Esophagus muscularis mucosa (tissue), 4 donors: ENCODE results near the gene TRIM33. TPM values are rescaled to one million over a fixed set of nuclear protein-coding genes. Genes with fewer than 3 reads are reported as not detected.

ENCODE experiments used
- DNase-seq: peaks from one replicate; pipeline ENCODE4 v3.0.0-alpha.2; 2017; ENCODE audit errors: extremely low spot score
- H3K27ac ChIP-seq, 4 donors: fragments of 200-600 bp; sonication (generic); replicated peaks in 1 of 4; 1 replicate in 3 of 4; 2 replicates in 1 of 4; pipeline ENCODE4 v1.5.1; 2016 to 2019; ENCODE audit warnings: mild to moderate bottlenecking in 1 of 4
- H3K27me3 ChIP-seq, 4 donors: fragments of 200-600 bp; sonication (generic); one replicate each; pipeline versions ENCODE4 v1.5.1 to v1.6.0; 2016 to 2019
- H3K36me3 ChIP-seq, 4 donors: fragments of 200-600 bp; sonication (generic); one replicate each; pipeline ENCODE4 v1.5.1; 2016 to 2019
- H3K4me1 ChIP-seq, 4 donors: fragments of 200-600 bp; sonication (generic); one replicate each; pipeline ENCODE4 v1.5.1; 2016 to 2019
- H3K4me3 ChIP-seq, 4 donors: fragments of 200-600 bp; sonication (generic); 1 replicate in 2 of 4; 2 replicates in 2 of 4; pipeline ENCODE4 v1.5.1; 2016 to 2019; ENCODE audit warnings: mild to moderate bottlenecking in 4 of 4, moderate library complexity in 1 of 4
- H3K9me3 ChIP-seq, 4 donors: fragments of 200-600 bp; sonication (generic); 1 replicate in 3 of 4; 2 replicates in 1 of 4; pipeline ENCODE4 v1.5.1; 2016 to 2019
- EP300 ChIP-seq: sonication (generic); formaldehyde crosslinking; IDR thresholded peaks from one replicate; pipeline ENCODE4 v1.6.1; 2017; ENCODE audit warnings: antibody characterized with exemption
- POLR2A ChIP-seq: fragments of 450-650 bp; IDR thresholded peaks from one replicate; pipeline ENCODE4 v1.6.1; 2017; ENCODE audit warnings: antibody characterized with exemption, moderate library complexity, mild to moderate bottlenecking, low read depth
- POLR2AphosphoS5 ChIP-seq, 2 donors: sonication (generic); formaldehyde crosslinking; IDR thresholded peaks; one replicate each; pipeline ENCODE4 v1.6.1; 2017; ENCODE audit warnings: antibody characterized with exemption in 2 of 2
- WGBS: methylation state at CpG from one replicate; pipeline ENCODE4 v1.1.5; 2018; 5-methylcytosine and 5-hydroxymethylcytosine counted together
- intact Hi-C: fragments of 100-400 bp; cut with DNase I; formaldehyde crosslinking; loops from one replicate; pipeline ENCODE4 v1.15.1; 2023
- total RNA-seq, 4 donors: library from RNA; depleted of rRNA; stranded (reverse); fragments of >200 nt; gene quantifications; one replicate each; pipeline versions ENCODE4 v1.1.0 to v1.2.1, GENCODE V29; 2016
- TF ChIP-seq, protein P1 (sequence below), 3 experiments: fragments of 200-600 bp in 2 of 3; fragments of 450-650 bp in 1 of 3; sonication (generic) in 2 of 3; IDR thresholded peaks; one replicate each; pipeline ENCODE4 v1.5.1; 2017 to 2019; ENCODE audit warnings: antibody characterized with exemption in 3 of 3, mild to moderate bottlenecking in 2 of 3, moderate library complexity in 1 of 3

Gene TRIM33
- total RNA-seq, result 10 to 100 TPM; 28.0 to 36.6 (median 29.5) TPM

DNA sequence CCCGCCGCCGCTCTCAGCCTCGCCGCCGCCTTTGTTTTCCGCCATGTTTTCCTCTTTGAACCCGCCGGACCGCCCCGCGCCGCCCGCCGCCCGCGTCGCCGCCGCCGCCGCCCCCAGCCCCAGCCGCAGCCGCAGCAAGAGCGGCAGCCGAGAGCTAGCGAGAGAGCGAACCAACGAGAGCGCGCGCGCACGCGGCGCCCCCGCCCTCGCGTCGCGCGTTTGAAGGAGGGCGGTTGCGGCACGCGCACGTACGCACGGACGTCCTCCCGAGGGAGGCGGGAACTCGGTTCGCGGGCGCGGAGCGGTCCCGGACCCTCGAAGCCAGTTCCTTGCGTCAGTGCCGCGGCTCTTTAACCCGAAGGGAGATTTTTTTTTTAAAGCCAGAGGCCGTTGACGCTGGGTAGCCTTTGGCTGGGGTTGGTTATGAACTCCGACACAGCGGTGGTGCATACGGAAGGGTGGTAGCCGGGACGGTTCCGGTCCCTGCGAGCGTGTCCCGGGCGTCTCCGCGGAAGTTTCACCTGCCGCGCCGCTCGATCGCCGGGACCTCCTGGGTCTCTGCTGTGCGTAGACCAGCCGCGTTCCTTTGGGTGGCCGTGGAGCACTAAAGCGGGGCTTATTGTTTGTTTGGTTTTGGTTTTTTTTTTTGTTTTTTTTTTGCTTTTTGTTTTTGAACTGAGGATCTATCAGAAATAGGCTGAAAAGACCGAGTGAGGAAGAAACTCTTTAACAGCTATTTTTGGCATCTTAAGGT is at the start of gene TRIM33:
Gene TRIM33 (minus strand): TSS at position 172 of the 754 bp plus-strand sequence. CDS start 127 bp downstream, at position 45.
- H3K36me3 ChIP-seq, result no peaks in the 10 kb centered on the region
- no peaks in the 10 kb centered on the region for H3K27me3 ChIP-seq
- peak within 1 kb of the TSS; percentile 95 to 98 (median 98) for H3K27ac ChIP-seq
- 0% methylated on average over 30 of the region's 90 CpGs for WGBS
- TF ChIP-seq POLR2AphosphoS5 (IDR thresholded peaks at IDR 0.05) (peak; percentile 94 to 96), POLR2A (peak; percentile 54)
- TF ChIP-seq, protein P1, sequence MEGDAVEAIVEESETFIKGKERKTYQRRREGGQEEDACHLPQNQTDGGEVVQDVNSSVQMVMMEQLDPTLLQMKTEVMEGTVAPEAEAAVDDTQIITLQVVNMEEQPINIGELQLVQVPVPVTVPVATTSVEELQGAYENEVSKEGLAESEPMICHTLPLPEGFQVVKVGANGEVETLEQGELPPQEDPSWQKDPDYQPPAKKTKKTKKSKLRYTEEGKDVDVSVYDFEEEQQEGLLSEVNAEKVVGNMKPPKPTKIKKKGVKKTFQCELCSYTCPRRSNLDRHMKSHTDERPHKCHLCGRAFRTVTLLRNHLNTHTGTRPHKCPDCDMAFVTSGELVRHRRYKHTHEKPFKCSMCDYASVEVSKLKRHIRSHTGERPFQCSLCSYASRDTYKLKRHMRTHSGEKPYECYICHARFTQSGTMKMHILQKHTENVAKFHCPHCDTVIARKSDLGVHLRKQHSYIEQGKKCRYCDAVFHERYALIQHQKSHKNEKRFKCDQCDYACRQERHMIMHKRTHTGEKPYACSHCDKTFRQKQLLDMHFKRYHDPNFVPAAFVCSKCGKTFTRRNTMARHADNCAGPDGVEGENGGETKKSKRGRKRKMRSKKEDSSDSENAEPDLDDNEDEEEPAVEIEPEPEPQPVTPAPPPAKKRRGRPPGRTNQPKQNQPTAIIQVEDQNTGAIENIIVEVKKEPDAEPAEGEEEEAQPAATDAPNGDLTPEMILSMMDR (IDR thresholded peaks at IDR 0.05), result no peak
- intact Hi-C loops, result loop anchor here (5.0 kb wide), 4 partner anchors 66 to 206 kb away; partner anchors contain the start of gene NRAS
- peak within 1 kb of the TSS; percentile 81 to 100 (median 98) for H3K4me3 ChIP-seq
- DNase-seq, result peak; percentile 96
- H3K9me3 ChIP-seq, result no peaks in the 10 kb centered on the region
- H3K4me1 ChIP-seq, result peaks cover 18 to 46% (median 42%) of the 10 kb centered on the region in 4 donors

DNA sequence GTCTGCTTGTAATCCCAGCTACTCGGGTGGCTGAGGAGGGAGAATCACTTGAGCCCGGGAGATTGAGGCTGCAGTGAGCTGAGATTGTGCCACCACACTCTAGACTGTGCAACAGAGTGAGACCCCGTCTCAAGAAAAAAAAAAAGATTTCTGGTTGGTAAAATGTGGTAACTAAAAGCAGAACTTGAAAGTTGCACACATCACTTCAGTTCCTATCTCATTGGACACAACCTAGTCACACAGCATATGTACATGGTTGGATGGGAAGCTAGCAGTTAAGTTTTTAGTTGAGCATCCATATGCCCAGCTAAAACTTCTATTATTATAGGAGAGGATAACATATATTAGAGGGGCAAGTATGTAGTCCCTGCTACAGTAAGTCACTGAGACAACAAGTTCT is 48.4 kb upstream of the TRIM33 start:
- intact Hi-C loops, result no loop called here
- no peaks in the 10 kb centered on the region for H3K4me1 ChIP-seq

DNA sequence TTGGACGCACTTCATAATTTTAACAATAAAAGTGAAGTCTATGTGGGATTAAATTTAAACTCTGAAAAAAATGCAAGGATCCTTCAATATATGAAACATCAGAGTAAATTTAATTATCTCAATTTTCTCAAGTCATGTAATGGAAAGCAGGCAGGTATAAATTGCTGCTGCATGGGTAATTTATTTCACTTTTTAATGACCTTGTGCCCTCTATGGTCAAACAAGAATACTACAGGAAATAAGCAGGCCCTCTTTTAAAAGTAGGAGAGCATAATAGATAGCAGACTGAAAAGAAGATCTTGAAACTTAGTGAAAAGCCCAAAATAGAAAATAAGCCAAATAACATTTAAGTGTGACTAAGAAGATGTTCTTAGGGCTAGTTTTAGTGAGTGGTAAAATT is 47.5 kb upstream of the TRIM33 start:
- Histone ChIP-seq H3K27ac (no peak overlapping the region), H3K4me1 (no peaks in the 10 kb centered on the region), H3K36me3 (no peaks in the 10 kb centered on the region), H3K27me3 (no peaks in the 10 kb centered on the region), H3K4me3 (no peak overlapping the region), H3K9me3 (no peaks in the 10 kb centered on the region)
- DNase-seq, result no peak
- intact Hi-C loops, result no loop called here
- TF ChIP-seq POLR2AphosphoS5 (IDR thresholded peaks at IDR 0.05) (no peak), EP300 (no peak), POLR2A (no peak)
- TF ChIP-seq, protein P1 (IDR thresholded peaks at IDR 0.05), result peak; percentile 9 to 26 (median 11)
- 56% methylated on average over 1 of the region's 1 CpG for WGBS

More for the DNA sequence above, 48.4 kb upstream of the TRIM33 start:
- WGBS, result 89% methylated on average over 3 of the region's 3 CpGs
- no peak for TF ChIP-seq EP300
- TF ChIP-seq, protein P1 (IDR thresholded peaks at IDR 0.05), result no peak
- DNase-seq, result no peak
- Histone ChIP-seq H3K9me3 (no peaks in the 10 kb centered on the region), H3K27ac (no peak overlapping the region), H3K27me3 (no peaks in the 10 kb centered on the region), H3K4me3 (no peak overlapping the region), H3K36me3 (peaks cover 0 to under 1% (median 0%) of the 10 kb centered on the region in 4 donors)

DNA sequence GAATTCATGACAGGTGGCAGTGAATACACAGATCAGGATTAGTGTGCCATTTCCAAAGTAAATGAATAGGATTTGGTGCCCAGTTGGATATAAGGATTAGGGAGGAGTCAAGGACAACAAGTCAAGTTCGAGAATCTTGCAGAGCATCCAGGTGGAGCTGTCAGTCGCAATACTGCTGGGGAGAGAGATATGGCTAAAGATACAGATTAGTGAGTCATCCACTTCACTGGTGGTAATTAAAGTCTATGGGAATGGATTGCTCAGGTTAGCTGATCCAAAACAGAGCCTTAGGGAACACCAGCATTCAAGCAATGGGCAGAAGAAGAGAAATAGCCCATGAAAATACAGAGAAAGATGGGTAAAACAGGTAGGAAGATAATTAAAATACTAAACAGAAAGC is 43.6 kb upstream of the TRIM33 start:
- WGBS, result 94% methylated on average over 2 of the region's 2 CpGs
- H3K9me3 ChIP-seq, result no peaks in the 10 kb centered on the region
- H3K36me3 ChIP-seq, result no peaks in the 10 kb centered on the region
- TF ChIP-seq POLR2AphosphoS5 (IDR thresholded peaks at IDR 0.05) (no peak), EP300 (no peak), POLR2A (no peak)
- TF ChIP-seq, protein P1 (IDR thresholded peaks at IDR 0.05), result no peak
- H3K27me3 ChIP-seq, result no peaks in the 10 kb centered on the region
- no peak for DNase-seq
- no peak overlapping the region for H3K27ac ChIP-seq
- H3K4me3 ChIP-seq, result no peak overlapping the region
- intact Hi-C loops, result no loop called here
- no peaks in the 10 kb centered on the region for H3K4me1 ChIP-seq
